ENCODE measurements around the gene DZIP1.

GRCh38 chr13:95540888-95541287 lies 103.6 kb downstream of the DZIP1 start:
- no peak for TF ChIP-seq CTCF (IDR thresholded peaks at IDR 0.05; ENCODE audit: low read depth, low read length)
- TF ChIP-seq EZH2phosphoT487 (IDR thresholded peaks at IDR 0.05; ENCODE audit: low read depth) = no peak
